GM18526 (cell line): ENCODE results near the gene OR4N2.
"Not testable (repeated sequence)": the region's sequence is repeated elsewhere in the genome, so short reads cannot be mapped to it uniquely, and the experiment has no call there.

ENCODE experiments used
- POLR2A ChIP-seq: IDR thresholded peaks from 3 replicates; pipeline ENCODE4 v1.6.1; 2011; ENCODE audit not compliant: insufficient read length; ENCODE audit errors: extremely low read depth

The OR4N2 gene, protein sequence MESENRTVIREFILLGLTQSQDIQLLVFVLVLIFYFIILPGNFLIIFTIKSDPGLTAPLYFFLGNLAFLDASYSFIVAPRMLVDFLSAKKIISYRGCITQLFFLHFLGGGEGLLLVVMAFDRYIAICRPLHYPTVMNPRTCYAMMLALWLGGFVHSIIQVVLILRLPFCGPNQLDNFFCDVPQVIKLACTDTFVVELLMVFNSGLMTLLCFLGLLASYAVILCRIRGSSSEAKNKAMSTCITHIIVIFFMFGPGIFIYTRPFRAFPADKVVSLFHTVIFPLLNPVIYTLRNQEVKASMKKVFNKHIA

GRCh38 chr14:19803470-19803869 is at the start of gene OR4N2:
OR4N2 (plus strand) TSS chr14:19803770; CDS start chr14:19827449, 23,679 bp downstream.
- TF ChIP-seq POLR2A: not testable (repeated sequence)

GRCh38 chr14:19754172-19754571 is 49.4 kb upstream of the OR4N2 start:
- TF ChIP-seq POLR2A: no peak

DNA sequence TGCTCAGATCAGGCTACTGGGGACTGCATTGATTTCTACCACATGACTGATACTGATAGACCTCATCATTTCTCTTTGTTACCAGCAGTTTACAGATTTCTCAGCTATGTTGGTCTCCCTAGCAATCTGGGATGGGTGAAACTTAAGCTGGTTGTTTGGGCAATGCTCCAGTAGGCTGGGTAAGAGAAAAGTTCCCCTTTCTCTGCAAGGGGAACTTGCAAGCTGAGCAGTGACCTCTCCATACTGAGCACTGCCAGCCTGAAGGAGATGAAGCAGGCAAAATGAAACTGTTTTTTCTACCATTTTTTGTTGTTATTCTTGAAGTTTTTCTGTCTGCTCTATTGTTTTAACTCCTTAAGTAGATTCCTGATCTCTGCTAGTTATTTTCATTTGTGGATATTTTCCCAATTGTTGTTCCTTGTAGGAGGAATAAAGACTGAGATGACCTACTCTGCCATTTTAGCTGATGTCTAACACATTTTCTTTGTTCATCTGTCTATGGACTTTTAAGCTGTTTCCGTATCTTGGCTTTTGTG is 31.6 kb upstream of the OR4N2 start:
- no peak for TF ChIP-seq POLR2A

DNA sequence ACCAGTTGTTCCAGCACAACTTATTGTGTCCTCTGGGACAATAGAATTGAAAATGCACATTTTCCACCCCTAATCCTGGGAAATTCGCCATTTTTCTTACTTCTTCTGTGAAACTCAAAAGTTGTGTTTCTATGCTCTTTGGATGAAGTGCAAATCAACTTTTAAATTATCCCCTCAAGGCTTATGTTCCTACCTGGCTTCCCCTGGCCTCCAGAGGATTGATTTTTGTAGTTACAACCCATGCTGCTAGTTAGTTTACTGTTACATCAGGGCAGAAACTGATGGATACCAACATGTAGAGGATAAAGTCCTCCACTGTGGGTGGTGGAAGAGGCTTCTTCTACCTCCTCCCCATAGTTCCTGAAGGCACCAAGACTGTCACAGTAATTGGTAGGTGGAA is 30.4 kb upstream of the OR4N2 start, which contains the start of gene OR4M1:
Gene OR4M1 (plus strand): TSS at position 301 of the 400 bp plus-strand sequence. CDS start 6,819 bp downstream, outside the sequence.
- not testable (repeated sequence) for TF ChIP-seq POLR2A

DNA sequence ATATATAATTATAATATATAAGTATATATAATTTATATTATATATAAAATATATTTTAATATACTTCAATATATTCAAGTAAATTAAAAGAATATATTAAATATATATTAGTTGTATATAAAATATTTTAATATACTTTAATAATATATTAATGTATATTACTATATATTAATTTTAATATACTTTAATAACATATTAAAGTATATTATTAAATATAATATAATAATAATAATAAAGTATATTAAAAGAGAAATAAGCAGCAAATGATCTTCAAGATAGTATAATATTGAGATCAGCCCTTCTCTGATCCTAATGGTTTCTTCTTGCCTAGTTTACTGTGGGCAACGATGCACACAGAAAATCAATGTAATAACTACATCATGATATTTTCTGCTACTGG is 28.0 kb upstream of the OR4N2 start:
- TF ChIP-seq POLR2A: no peak

DNA sequence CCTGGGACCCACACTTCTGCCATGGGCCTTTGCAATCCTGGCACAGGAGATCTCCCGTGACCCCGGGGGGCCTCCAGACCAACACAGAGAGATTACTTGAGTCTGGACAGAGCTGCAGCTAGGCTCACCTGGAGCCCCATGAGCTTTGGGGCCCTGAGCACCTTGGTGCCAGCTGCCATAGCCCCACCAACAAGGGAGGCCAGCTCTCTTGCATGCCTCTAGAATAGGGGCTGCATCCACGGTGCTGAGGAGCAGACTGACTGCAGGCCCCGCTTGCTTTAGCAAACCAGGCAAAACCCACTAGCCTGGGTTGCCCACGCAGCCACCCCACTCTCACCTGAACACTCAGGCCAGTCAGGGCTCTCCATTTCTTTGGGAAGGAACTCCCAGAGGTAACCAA is 3.7 kb upstream of the OR4N2 start:
- no peak for TF ChIP-seq POLR2A

DNA sequence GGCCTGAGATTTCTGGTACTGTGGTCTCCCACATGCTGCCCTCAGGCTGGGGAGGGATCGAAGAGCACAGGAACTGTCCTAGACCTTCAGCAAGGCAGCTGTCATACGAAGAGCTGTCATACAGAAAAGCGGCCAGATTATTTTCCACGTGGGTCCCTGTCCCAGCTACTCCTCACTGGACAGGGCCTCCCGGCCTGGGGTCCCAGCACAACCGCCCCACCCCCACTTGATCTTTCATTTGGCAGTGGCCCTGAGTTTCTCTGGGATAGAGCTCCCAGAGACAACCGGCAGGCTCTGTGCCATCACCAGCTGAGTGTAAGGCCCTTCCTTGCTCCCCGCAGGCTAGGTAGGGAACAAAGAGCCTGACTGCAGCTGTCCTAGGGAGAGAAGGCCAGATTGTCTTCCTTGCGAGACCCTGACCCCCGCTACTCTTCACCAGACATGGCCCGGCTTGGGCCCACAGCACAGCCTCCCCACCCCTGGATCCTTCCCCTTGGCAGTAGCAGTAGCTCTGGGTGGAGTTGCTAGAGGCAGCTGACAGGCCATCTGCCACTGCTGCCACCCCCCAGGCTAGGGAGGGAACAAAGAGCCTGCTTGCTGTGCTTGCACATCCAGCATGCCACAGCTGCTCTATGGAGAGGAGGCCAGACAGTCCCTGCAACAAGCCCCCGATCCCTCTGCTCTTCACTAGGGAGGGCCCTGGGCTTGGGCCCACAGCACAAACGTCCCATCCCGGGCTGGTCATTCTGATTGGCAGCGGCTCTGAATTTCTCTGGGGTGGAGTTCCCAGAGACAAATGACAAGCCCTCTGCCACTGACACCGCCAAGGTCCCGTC is 3.1 kb upstream of the OR4N2 start:
- no peak for TF ChIP-seq POLR2A

DNA sequence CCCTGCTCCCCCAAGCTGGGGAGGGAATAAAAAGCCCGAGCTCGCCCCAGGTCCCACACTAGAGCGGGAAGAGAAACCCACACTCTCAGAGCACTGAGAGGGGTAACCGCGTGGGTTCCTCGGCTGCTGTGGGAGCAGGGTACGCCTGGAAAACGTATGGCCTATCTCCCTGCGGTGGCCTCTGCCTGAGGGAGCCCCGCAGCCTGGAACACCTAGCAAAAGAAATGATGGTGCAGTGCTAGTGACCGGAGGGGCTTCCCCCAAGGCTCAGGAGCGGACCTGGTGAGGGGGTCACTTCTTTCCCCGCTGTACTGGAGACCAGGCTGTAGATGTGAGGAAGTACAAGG is 2.5 kb upstream of the OR4N2 start:
- no peak for TF ChIP-seq POLR2A

GRCh38 chr14:19823178-19823577 is 19.6 kb downstream of the OR4N2 start:
- no peak for TF ChIP-seq POLR2A

GRCh38 chr14:19823765-19824164 is 20.2 kb downstream of the OR4N2 start:
- no peak for TF ChIP-seq POLR2A

DNA sequence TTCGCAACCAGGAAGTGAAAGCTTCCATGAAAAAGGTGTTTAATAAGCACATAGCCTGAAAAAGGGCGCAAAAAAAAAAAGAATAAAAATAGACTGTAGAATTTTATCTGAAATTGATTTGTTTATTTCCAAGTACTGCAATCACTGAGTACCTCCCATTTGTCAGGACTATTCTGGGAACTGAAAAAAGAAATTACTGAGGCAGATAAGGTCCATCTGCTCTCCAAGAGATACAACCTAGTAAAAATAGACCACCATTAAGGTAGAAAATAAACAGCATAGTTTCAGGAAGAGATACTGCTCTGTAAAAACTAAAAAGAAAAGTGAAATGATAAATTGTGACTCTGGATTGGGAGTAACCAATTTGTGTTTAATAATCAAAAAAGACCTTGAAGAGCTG is 24.7 kb downstream of the OR4N2 start:
- TF ChIP-seq POLR2A: no peak

DNA sequence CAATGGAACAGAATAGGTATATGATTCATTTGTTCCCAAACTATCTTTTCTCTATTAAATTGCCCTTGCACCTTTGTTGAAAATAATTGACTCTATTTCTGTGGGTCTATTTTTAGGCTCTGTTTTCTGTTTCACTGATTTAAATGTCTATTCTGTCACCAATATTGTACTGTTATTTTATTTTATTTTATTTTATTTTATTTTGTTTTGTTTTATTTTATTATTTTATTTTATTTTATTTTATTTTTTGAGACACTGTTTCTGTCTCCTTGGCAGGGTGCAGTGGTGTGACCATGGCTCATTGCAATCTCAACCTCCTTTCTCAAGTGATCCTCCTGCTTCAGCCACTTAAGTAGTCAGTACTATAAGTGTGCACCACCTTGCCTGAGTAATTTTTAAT is 34.9 kb downstream of the OR4N2 start:
- TF ChIP-seq POLR2A: no peak

DNA sequence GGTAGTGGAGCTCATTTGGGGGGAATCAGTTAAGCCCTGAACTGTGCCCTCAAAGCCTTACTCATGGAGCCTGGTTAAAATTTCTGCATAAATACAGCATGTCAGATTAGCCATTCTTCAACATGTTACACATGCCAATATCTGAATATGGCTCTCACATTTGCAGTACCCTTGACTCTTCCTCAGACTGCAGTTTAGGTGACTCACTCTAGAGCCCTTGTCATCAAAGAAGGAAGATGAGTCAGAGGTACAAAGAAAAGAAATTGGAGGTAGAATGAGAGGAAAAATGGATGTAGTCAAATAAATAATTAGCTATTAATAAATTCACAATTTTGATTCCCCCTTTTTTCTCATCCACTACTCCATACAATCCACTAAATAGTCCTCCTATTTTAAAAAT is 47.8 kb downstream of the OR4N2 start:
- TF ChIP-seq POLR2A: no peak

DNA sequence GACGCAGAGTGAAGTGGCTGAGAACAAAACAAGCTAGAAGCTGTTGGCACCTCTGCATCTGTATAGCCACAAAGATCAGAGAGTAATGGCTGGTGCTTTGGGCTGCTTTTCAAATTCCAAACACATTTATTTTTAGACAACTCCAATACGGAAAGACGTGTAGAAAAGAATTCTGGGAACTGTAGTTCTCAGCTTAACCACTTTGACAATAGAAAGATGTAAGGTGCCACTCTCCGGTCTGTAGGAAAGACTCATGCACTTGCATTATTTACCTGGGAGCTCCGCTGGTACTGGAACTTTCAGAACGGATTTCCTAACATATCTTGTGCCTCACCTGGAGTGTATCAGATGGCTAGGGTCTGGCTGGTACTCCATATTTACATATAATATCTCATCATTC is 69.6 kb downstream of the OR4N2 start:
- TF ChIP-seq POLR2A: no peak

- no peak for TF ChIP-seq POLR2A
Observed at GRCh38 chr14:19874842-19875241, 71.3 kb downstream of the OR4N2 start, which contains the start of gene OR4K2. OR4K2 (plus strand) TSS chr14:19875142; CDS start chr14:19876268, 1,126 bp downstream.
